HTERT RPE-1 (cell line): ENCODE measurements around the gene ITLN1.

Experiments used
- in situ Hi-C: fragments of 300-500 bp; cut with MboI; formaldehyde crosslinking; loops from 4 replicates; pipeline ENCODE4 v1.14.3; 2020; ENCODE audit warnings: low sequenced_read_pairs

The ITLN1 gene

GRCh38 chr1:160826546-160826945 is 58.4 kb downstream of the ITLN1 start:
- in situ Hi-C loops, result no loop called here
